RWPE1 (cell line): ENCODE data around the gene ZNF575.
A peak's percentile ranks its signal among the peaks of the same experiment; 100 is the strongest.
"Not testable (repeated sequence)": the region's sequence is repeated elsewhere in the genome, so short reads cannot be mapped to it uniquely, and the experiment has no call there.

Experiments
- CTCF ChIA-PET: fragments of 350-600 bp; sonication (Branson Sonifier 250); formaldehyde crosslinking; extraction: SDS; loops from one replicate; lab custom pipeline; 2021; lab: Yijun Ruan, JAX
- POLR2A ChIA-PET: fragments of 400-600 bp; formaldehyde crosslinking; extraction: SDS; loops from one replicate; lab custom pipeline; 2020; ENCODE audit warnings: antibody characterized with exemption; ENCODE audit not compliant: low non-redundant PET; lab: Yijun Ruan, JAX
- DNase-seq: peaks from one replicate; pipeline ENCODE4 v3.0.0; 2012; ENCODE audit warnings: low spot score
- H3K27ac ChIP-seq: fragments of 450-650 bp; 2 replicates; pipeline ENCODE4 v1.5.1; 2017
- TF ChIP-seq, protein P1 (sequence below): fragments of 450-650 bp; conservative IDR thresholded peaks from 2 replicates; pipeline ENCODE4 v1.5.1; 2017; ENCODE audit warnings: low read depth, mild to moderate bottlenecking

The ZNF575 gene

GRCh38 chr19:43505941-43506340 is 27.0 kb upstream of the ZNF575 start:
- ChIA-PET POLR2A (interaction anchor here (0.7 kb wide), 1 partner anchor 40 kb away, joined by 4 read pairs; no protein-coding TSS in a partner anchor), CTCF (no interaction called here)
- DNase-seq: no peak
- TF ChIP-seq, protein P1, sequence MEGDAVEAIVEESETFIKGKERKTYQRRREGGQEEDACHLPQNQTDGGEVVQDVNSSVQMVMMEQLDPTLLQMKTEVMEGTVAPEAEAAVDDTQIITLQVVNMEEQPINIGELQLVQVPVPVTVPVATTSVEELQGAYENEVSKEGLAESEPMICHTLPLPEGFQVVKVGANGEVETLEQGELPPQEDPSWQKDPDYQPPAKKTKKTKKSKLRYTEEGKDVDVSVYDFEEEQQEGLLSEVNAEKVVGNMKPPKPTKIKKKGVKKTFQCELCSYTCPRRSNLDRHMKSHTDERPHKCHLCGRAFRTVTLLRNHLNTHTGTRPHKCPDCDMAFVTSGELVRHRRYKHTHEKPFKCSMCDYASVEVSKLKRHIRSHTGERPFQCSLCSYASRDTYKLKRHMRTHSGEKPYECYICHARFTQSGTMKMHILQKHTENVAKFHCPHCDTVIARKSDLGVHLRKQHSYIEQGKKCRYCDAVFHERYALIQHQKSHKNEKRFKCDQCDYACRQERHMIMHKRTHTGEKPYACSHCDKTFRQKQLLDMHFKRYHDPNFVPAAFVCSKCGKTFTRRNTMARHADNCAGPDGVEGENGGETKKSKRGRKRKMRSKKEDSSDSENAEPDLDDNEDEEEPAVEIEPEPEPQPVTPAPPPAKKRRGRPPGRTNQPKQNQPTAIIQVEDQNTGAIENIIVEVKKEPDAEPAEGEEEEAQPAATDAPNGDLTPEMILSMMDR: no peak
- peak overlapping the region; percentile 87 for H3K27ac ChIP-seq

- ChIA-PET CTCF (no interaction called here), POLR2A (interaction anchor here (0.7 kb wide), 1 partner anchor 41 kb away, joined by 4 read pairs; no protein-coding TSS in a partner anchor)
- H3K27ac ChIP-seq: peak overlapping the region; percentile 38
- no peak for DNase-seq
- TF ChIP-seq, protein P1: no peak
Measured at GRCh38 chr19:43506629-43507028, 26.4 kb upstream of the ZNF575 start.

GRCh38 chr19:43507880-43508279 is 25.1 kb upstream of the ZNF575 start:
- H3K27ac ChIP-seq: no peak overlapping the region
- no peak for DNase-seq
- CTCF ChIA-PET: interaction anchor here (1.0 to 1.3 kb wide), 2 partner anchors 12 to 61 kb away, joined by 3 to 7 read pairs; no protein-coding TSS in a partner anchor
- POLR2A ChIA-PET: no interaction called here
- TF ChIP-seq, protein P1: no peak

GRCh38 chr19:43510713-43511112 is 22.3 kb upstream of the ZNF575 start:
- POLR2A ChIA-PET: no interaction called here
- DNase-seq: no peak
- no peak overlapping the region for H3K27ac ChIP-seq
- CTCF ChIA-PET: no interaction called here
- TF ChIP-seq, protein P1: no peak

DNA sequence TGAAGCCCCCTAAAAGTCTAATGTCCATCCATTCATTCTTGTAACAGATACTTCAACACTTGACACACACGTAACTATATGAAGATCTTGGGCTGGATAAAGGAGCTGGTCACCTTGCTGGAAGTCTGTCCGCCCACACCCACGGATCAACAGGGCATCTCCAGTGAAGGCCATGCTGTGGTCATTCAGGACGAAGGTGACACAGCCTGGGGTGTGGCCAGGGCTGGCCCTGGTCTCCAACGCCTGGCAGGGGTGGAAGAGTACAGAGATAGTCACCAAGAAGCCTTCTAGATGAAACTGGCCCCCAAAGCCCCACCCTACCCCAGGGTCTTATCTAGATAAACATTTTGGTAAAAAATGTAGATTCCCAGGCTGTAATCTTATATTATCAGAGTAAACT is 21.7 kb upstream of the ZNF575 start:
- TF ChIP-seq, protein P1: no peak
- no peak overlapping the region for H3K27ac ChIP-seq
- ChIA-PET POLR2A (no interaction called here), CTCF (no interaction called here)
- DNase-seq: no peak

- DNase-seq, H3K27ac ChIP-seq, POLR2A ChIA-PET, CTCF ChIA-PET: not testable (repeated sequence)
Measured at GRCh38 chr19:43512399-43512798, 20.6 kb upstream of the ZNF575 start.

- ChIA-PET POLR2A (no interaction called here), CTCF (interaction anchor here (0.6 to 1.2 kb wide), 3 partner anchors 9 to 402 kb away, joined by 5 to 9 read pairs (median 8); partner anchors contain the start of gene ETHE1)
- DNase-seq: no peak
- TF ChIP-seq, protein P1: no peak
- H3K27ac ChIP-seq: no peak overlapping the region
Measured at GRCh38 chr19:43518051-43518450, 14.9 kb upstream of the ZNF575 start.
